Fibroblast of lung (primary cell): Measurements from ENCODE around the gene KAT7. TPM values are rescaled to one million over a fixed set of nuclear protein-coding genes. Genes with fewer than 3 reads are reported as not detected.

ENCODE experiments used
- DNase-seq, 2 donors: peaks; one replicate each; pipeline versions ENCODE4 v3.0.0 to v3.0.0-alpha.2; 2010; ENCODE audit warnings: low read depth in 2 of 2
- H2AFZ ChIP-seq: 2 replicates; pipeline ENCODE4 v1.5.1; 2012; ENCODE audit warnings: low read length, control low read depth, inconsistent platforms
- H3K27ac ChIP-seq: 2 replicates; pipeline ENCODE4 v1.5.1; 2011; ENCODE audit warnings: low read length, control low read depth; ENCODE audit not compliant: insufficient read depth
- H3K27me3 ChIP-seq: 2 replicates; pipeline ENCODE4 v1.5.1; 2011; ENCODE audit warnings: mild to moderate bottlenecking, low read length; ENCODE audit not compliant: control insufficient read depth, insufficient read depth
- H3K36me3 ChIP-seq: 2 replicates; pipeline ENCODE4 v1.5.1; 2011; ENCODE audit warnings: low read length; ENCODE audit not compliant: control insufficient read depth, insufficient read depth
- H3K4me1 ChIP-seq: 2 replicates; pipeline ENCODE4 v1.5.1; 2011; ENCODE audit warnings: low read length; ENCODE audit not compliant: control insufficient read depth, insufficient read depth; ENCODE audit errors: extremely low read depth
- H3K4me2 ChIP-seq: 2 replicates; pipeline ENCODE4 v1.5.1; 2011; ENCODE audit warnings: low read length, control low read depth; ENCODE audit not compliant: insufficient read depth; ENCODE audit errors: extremely low read depth
- H3K4me3 ChIP-seq, 4 experiments: fragments of 200-600 bp in 1 of 4; sonication (generic) in 1 of 4; replicated peaks in 1 of 4; 2 replicates each; pipeline ENCODE4 v1.5.1; 2011 to 2016; ENCODE audit warnings: low read length in 4 of 4, low read depth in 3 of 4, mild to moderate bottlenecking in 3 of 4, control low read depth in 2 of 4, inconsistent platforms in 1 of 4, mixed read lengths in 1 of 4; ENCODE audit not compliant: insufficient read depth in 1 of 4; ENCODE audit errors: control extremely low read depth in 1 of 4
- H3K79me2 ChIP-seq: 2 replicates; pipeline ENCODE4 v1.5.1; 2012; ENCODE audit warnings: mild to moderate bottlenecking, low read length, inconsistent platforms; ENCODE audit not compliant: control insufficient read depth, insufficient read depth
- H3K9ac ChIP-seq: 2 replicates; pipeline ENCODE4 v1.5.1; 2011; ENCODE audit warnings: mild to moderate bottlenecking, low read length, control low read depth; ENCODE audit not compliant: insufficient read depth
- H3K9me3 ChIP-seq: 2 replicates; pipeline ENCODE4 v1.5.1; 2012; ENCODE audit warnings: low read depth, low read length; ENCODE audit not compliant: control insufficient read depth, insufficient read depth
- H4K20me1 ChIP-seq: 2 replicates; pipeline ENCODE4 v1.5.1; 2011; ENCODE audit warnings: low read length; ENCODE audit not compliant: control insufficient read depth, insufficient read depth; ENCODE audit errors: extremely low read depth
- EZH2 ChIP-seq: IDR thresholded peaks from 2 replicates; pipeline ENCODE4 v1.5.1; 2012; ENCODE audit warnings: low read length, control low read depth, mild to moderate bottlenecking; ENCODE audit errors: missing control alignments
- polyA plus RNA-seq, 2 donors: library from polyadenylated mRNA; depleted of rRNA in 1 of 2; stranded (reverse) in 1 of 2; unstranded in 1 of 2; fragments of >200 nt; gene quantifications; 2 replicates each; pipeline ENCODE4 v1.2.1, GENCODE V29; 2011 to 2012; ENCODE audit warnings: missing spikeins in 1 of 2
- total RNA-seq: library from RNA; depleted of rRNA; stranded (reverse); fragments of >200 nt; gene quantifications from 2 replicates; pipeline ENCODE4 v1.2.1, GENCODE V29; 2014
- TF ChIP-seq, protein P1 (sequence below), 2 donors: IDR thresholded peaks in 1 of 2; conservative IDR thresholded peaks in 1 of 2; 1 replicate in 1 of 2; 2 replicates in 1 of 2; pipeline ENCODE4 v1.5.1; 2011 to 2012; ENCODE audit warnings: low read length in 2 of 2, control low read depth in 1 of 2, inconsistent platforms in 1 of 2, low read depth in 1 of 2, mild to moderate bottlenecking in 1 of 2

Gene KAT7
- total and polyA plus RNA-seq, 2 donors (not counting 1 experiment from before 2014, with no cell fraction given): 25.6 to 35.5 TPM

DNA sequence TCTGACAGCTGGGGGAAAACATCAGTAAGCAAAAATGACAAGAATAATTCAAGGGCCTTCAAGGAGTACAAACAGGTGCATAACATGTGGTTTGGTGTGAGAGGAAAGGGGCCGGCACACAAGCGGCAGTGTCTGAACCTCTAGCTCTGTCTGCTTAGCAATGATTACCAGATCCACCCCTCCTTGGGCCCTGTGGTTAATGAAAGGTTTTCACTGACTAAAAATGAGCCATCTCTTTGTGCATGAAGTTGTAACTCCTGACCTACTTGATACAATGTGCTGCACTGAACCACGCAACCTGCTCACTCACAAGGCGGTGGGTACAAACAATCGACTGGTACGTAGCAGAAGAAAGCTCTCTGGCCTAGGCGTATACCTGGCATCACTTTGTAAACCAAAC is 39.7 kb upstream of the KAT7 start:
- Histone ChIP-seq H3K4me2 (no peak overlapping the region), H3K4me3 (no peak overlapping the region), H3K27ac (no peak overlapping the region), H2AFZ (no peak overlapping the region), H3K4me1 (no peaks in the 10 kb centered on the region), H3K9me3 (no peaks in the 10 kb centered on the region), H3K27me3 (no peaks in the 10 kb centered on the region), H3K79me2 (no peaks in the 10 kb centered on the region), H3K9ac (no peak overlapping the region), H3K36me3 (no peaks in the 10 kb centered on the region), H4K20me1 (no peaks in the 10 kb centered on the region)
- no peak for DNase-seq
- TF ChIP-seq, protein P1, sequence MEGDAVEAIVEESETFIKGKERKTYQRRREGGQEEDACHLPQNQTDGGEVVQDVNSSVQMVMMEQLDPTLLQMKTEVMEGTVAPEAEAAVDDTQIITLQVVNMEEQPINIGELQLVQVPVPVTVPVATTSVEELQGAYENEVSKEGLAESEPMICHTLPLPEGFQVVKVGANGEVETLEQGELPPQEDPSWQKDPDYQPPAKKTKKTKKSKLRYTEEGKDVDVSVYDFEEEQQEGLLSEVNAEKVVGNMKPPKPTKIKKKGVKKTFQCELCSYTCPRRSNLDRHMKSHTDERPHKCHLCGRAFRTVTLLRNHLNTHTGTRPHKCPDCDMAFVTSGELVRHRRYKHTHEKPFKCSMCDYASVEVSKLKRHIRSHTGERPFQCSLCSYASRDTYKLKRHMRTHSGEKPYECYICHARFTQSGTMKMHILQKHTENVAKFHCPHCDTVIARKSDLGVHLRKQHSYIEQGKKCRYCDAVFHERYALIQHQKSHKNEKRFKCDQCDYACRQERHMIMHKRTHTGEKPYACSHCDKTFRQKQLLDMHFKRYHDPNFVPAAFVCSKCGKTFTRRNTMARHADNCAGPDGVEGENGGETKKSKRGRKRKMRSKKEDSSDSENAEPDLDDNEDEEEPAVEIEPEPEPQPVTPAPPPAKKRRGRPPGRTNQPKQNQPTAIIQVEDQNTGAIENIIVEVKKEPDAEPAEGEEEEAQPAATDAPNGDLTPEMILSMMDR (conservative IDR thresholded peaks at IDR 0.05 in 1 of 2, IDR thresholded peaks at IDR 0.05 in 1 of 2; ENCODE audit: low read depth in 1 of 2, low read length in 2 of 2): no peak
- TF ChIP-seq EZH2: no peak

DNA sequence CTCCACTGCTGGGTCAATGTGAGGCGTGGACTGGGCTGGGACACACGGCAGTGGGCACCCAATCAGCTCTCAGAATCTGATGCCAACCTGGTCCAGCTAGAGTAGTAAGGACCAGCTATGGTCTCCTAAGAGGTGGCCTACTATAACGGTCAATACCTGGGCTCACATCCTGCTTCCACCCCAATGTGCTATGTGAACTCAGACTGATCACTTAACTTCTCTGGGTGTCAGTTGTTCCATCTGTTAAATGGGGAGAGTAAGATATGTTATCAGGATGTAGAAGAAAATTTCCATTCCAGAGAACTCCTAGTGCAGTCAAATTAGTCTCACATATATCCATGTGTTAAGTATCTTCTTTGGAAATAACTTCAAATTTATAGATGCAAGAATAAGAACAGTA is 38.8 kb upstream of the KAT7 start:
- Histone ChIP-seq H3K9ac (no peak overlapping the region), H4K20me1 (no peaks in the 10 kb centered on the region), H3K27ac (no peak overlapping the region), H3K4me1 (no peaks in the 10 kb centered on the region), H2AFZ (no peak overlapping the region), H3K4me2 (no peak overlapping the region), H3K79me2 (no peaks in the 10 kb centered on the region), H3K36me3 (no peaks in the 10 kb centered on the region), H3K27me3 (no peaks in the 10 kb centered on the region), H3K4me3 (no peak overlapping the region), H3K9me3 (no peaks in the 10 kb centered on the region)
- TF ChIP-seq EZH2: no peak
- TF ChIP-seq, protein P1 (conservative IDR thresholded peaks at IDR 0.05 in 1 of 2, IDR thresholded peaks at IDR 0.05 in 1 of 2; ENCODE audit: low read depth in 1 of 2, low read length in 2 of 2): no peak
- DNase-seq: no peak

DNA sequence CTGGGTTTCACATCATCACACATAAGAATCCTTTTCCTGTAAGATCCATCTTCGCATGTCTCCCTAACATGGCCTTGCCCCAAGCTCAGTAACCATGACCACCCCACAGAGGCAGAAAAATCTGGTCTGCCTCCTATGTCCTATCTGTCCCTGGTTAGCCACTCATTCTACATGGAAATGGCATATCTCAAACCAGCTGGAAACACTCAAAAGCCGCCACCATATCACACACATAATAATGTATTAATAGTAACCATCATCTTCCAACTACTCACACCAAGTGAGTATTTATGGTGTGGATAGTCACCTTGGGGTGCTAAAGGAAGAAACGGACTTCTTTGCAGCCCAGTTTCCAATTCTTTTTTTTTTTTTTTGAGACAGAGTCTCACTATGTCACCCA is 36.0 kb upstream of the KAT7 start:
- Histone ChIP-seq H3K36me3 (no peaks in the 10 kb centered on the region), H3K79me2 (no peaks in the 10 kb centered on the region), H3K4me2 (no peak overlapping the region), H3K27me3 (no peaks in the 10 kb centered on the region), H3K4me3 (no peak overlapping the region), H4K20me1 (no peaks in the 10 kb centered on the region), H3K9ac (no peak overlapping the region), H3K27ac (no peak overlapping the region), H3K4me1 (no peaks in the 10 kb centered on the region), H3K9me3 (no peaks in the 10 kb centered on the region), H2AFZ (no peak overlapping the region)
- no peak for TF ChIP-seq EZH2
- TF ChIP-seq, protein P1 (conservative IDR thresholded peaks at IDR 0.05 in 1 of 2, IDR thresholded peaks at IDR 0.05 in 1 of 2; ENCODE audit: low read depth in 1 of 2, low read length in 2 of 2): no peak
- no peak for DNase-seq
